Epithelial cell of prostate (primary cell): ENCODE data around the gene CEMIP.

Source experiments
- DNase-seq: peaks from one replicate; pipeline ENCODE4 v3.0.0-alpha.2; 2011; ENCODE audit warnings: low read depth, low spot score
- H3K27ac ChIP-seq: fragments of 450-650 bp; 2 replicates; pipeline ENCODE4 v1.5.1; 2017; ENCODE audit warnings: mild to moderate bottlenecking

Gene CEMIP

GRCh38 chr15:80913541-80913940 lies 134.4 kb downstream of the CEMIP start:
- no peak overlapping the region for H3K27ac ChIP-seq
- no peak for DNase-seq

GRCh38 chr15:80915472-80915871 lies 136.3 kb downstream of the CEMIP start:
- no peak overlapping the region for H3K27ac ChIP-seq
- no peak for DNase-seq

GRCh38 chr15:80916056-80916455 lies 136.9 kb downstream of the CEMIP start:
- H3K27ac ChIP-seq = no peak overlapping the region
- no peak for DNase-seq

- no peak for DNase-seq
Measured at GRCh38 chr15:80918196-80918783, 139.1 kb downstream of the CEMIP start.

GRCh38 chr15:80920271-80920699 lies 141.1 kb downstream of the CEMIP start:
- DNase-seq = no peak
- no peak overlapping the region for H3K27ac ChIP-seq

More at GRCh38 chr15:80918196-80918783, 139.1 kb downstream of the CEMIP start:
- H3K27ac ChIP-seq = no peak overlapping the region

- no peak for DNase-seq
Measured at GRCh38 chr15:80921736-80922410, 142.7 kb downstream of the CEMIP start.

GRCh38 chr15:80923668-80924067 lies 144.5 kb downstream of the CEMIP start:
- H3K27ac ChIP-seq = no peak overlapping the region
- no peak for DNase-seq

More at GRCh38 chr15:80921736-80922410, 142.7 kb downstream of the CEMIP start:
- no peak overlapping the region for H3K27ac ChIP-seq

GRCh38 chr15:80924278-80924677 lies 145.1 kb downstream of the CEMIP start:
- DNase-seq = no peak
- no peak overlapping the region for H3K27ac ChIP-seq

- DNase-seq = no peak
Measured at GRCh38 chr15:80925597-80926059, 146.5 kb downstream of the CEMIP start.

GRCh38 chr15:80926126-80926525 lies 147.0 kb downstream of the CEMIP start:
- no peak for DNase-seq
- H3K27ac ChIP-seq = no peak overlapping the region

More at GRCh38 chr15:80925597-80926059, 146.5 kb downstream of the CEMIP start:
- no peak overlapping the region for H3K27ac ChIP-seq

- DNase-seq = no peak
- H3K27ac ChIP-seq = no peak overlapping the region
Measured at GRCh38 chr15:80929225-80929624, 150.1 kb downstream of the CEMIP start.

GRCh38 chr15:80929689-80930088 lies 150.5 kb downstream of the CEMIP start:
- no peak for DNase-seq
- no peak overlapping the region for H3K27ac ChIP-seq

- no peak overlapping the region for H3K27ac ChIP-seq
- DNase-seq = no peak
Measured at GRCh38 chr15:80931191-80931590, 152.0 kb downstream of the CEMIP start.

- no peak for DNase-seq
- no peak overlapping the region for H3K27ac ChIP-seq
Measured at GRCh38 chr15:80931721-80932512, 152.7 kb downstream of the CEMIP start.

GRCh38 chr15:80932513-80932815 lies 153.3 kb downstream of the CEMIP start:
- no peak overlapping the region for H3K27ac ChIP-seq
- no peak for DNase-seq

- no peak for DNase-seq
- H3K27ac ChIP-seq = no peak overlapping the region
Measured at GRCh38 chr15:80932989-80933388, 153.8 kb downstream of the CEMIP start.

- DNase-seq = no peak
- no peak overlapping the region for H3K27ac ChIP-seq
Measured at GRCh38 chr15:80934761-80935221, 155.6 kb downstream of the CEMIP start.

GRCh38 chr15:80936288-80937078 lies 157.3 kb downstream of the CEMIP start:
- H3K27ac ChIP-seq = no peak overlapping the region
- no peak for DNase-seq

GRCh38 chr15:80937718-80938117 lies 158.5 kb downstream of the CEMIP start:
- DNase-seq = no peak

GRCh38 chr15:80939216-80939615 lies 160.0 kb downstream of the CEMIP start:
- DNase-seq = no peak
- no peak overlapping the region for H3K27ac ChIP-seq

More at GRCh38 chr15:80937718-80938117, 158.5 kb downstream of the CEMIP start:
- no peak overlapping the region for H3K27ac ChIP-seq
